H9 (cell line): Measurements from ENCODE around the gene SECISBP2. TPM values are rescaled to one million over a fixed set of nuclear protein-coding genes. Genes with fewer than 3 reads are reported as not detected.

Source experiments
- DNase-seq: peaks from one replicate; pipeline ENCODE4 v3.0.0-alpha.2; 2017
- H2AFZ ChIP-seq: one replicate; pipeline ENCODE4 v1.6.1; 2013; ENCODE audit warnings: mild to moderate bottlenecking, low read length, control low read depth, moderate library complexity
- H2AK5ac ChIP-seq: 2 replicates; pipeline ENCODE4 v1.6.1; 2013; ENCODE audit warnings: low read length, control low read depth, mixed read lengths; ENCODE audit not compliant: insufficient read length
- H2BK120ac ChIP-seq: one replicate; pipeline ENCODE4 v1.6.1; 2013; ENCODE audit warnings: low read depth, mild to moderate bottlenecking, low read length, control low read depth, inconsistent platforms; ENCODE audit not compliant: poor library complexity, severe bottlenecking
- H2BK12ac ChIP-seq: 2 replicates; pipeline ENCODE4 v1.6.1; 2013; ENCODE audit warnings: low read length, control low read depth, mixed read lengths, low read depth; ENCODE audit not compliant: insufficient read length
- H2BK15ac ChIP-seq: 2 replicates; pipeline ENCODE4 v1.6.1; 2013; ENCODE audit warnings: low read depth, low read length, control low read depth
- H2BK20ac ChIP-seq: one replicate; pipeline ENCODE4 v1.6.1; 2013; ENCODE audit warnings: low read depth, mild to moderate bottlenecking, low read length, control low read depth, inconsistent platforms; ENCODE audit not compliant: poor library complexity, severe bottlenecking
- H2BK5ac ChIP-seq: 2 replicates; pipeline ENCODE4 v1.6.1; 2013; ENCODE audit warnings: low read length, control low read depth, mixed read lengths; ENCODE audit not compliant: insufficient read length
- H3K14ac ChIP-seq: 2 replicates; pipeline ENCODE4 v1.6.1; 2013; ENCODE audit warnings: low read length, control low read depth; ENCODE audit not compliant: insufficient read depth
- H3K18ac ChIP-seq: 2 replicates; pipeline ENCODE4 v1.6.1; 2013; ENCODE audit warnings: low read depth, mild to moderate bottlenecking, mixed read lengths, low read length, control low read depth; ENCODE audit not compliant: insufficient read length
- H3K23ac ChIP-seq: 2 replicates; pipeline ENCODE4 v1.6.1; 2013; ENCODE audit warnings: low read length, control low read depth, mixed read lengths, low read depth; ENCODE audit not compliant: insufficient read length
- H3K23me2 ChIP-seq: 2 replicates; pipeline ENCODE4 v1.6.1; 2013; ENCODE audit warnings: low read depth, mild to moderate bottlenecking, mixed read lengths, low read length, control low read depth; ENCODE audit not compliant: insufficient read length, poor library complexity, severe bottlenecking
- H3K27ac ChIP-seq: 2 replicates; pipeline ENCODE4 v1.5.1; 2013; ENCODE audit warnings: low read length, control low read depth, mixed read lengths, low read depth; ENCODE audit not compliant: insufficient read length
- H3K27me3 ChIP-seq: 2 replicates; pipeline ENCODE4 v1.6.1; 2013; ENCODE audit warnings: low read length, control low read depth, inconsistent platforms; ENCODE audit not compliant: insufficient read depth
- H3K4ac ChIP-seq: 2 replicates; pipeline ENCODE4 v1.6.1; 2013; ENCODE audit warnings: low read depth, mild to moderate bottlenecking, control low read depth, inconsistent platforms, low read length, moderate library complexity
- H3K4me1 ChIP-seq: 2 replicates; pipeline ENCODE4 v1.6.1; 2013; ENCODE audit warnings: low read length, control low read depth, inconsistent platforms; ENCODE audit not compliant: insufficient read depth
- H3K4me2 ChIP-seq: 2 replicates; pipeline ENCODE4 v1.6.1; 2013; ENCODE audit warnings: low read length, control low read depth, mixed read lengths; ENCODE audit not compliant: insufficient read length, insufficient read depth
- H3K56ac ChIP-seq: 2 replicates; pipeline ENCODE4 v1.6.1; 2013; ENCODE audit warnings: low read depth, mild to moderate bottlenecking, mixed read lengths, low read length, control low read depth; ENCODE audit not compliant: insufficient read length
- H3K79me1 ChIP-seq: 2 replicates; pipeline ENCODE4 v1.6.1; 2013; ENCODE audit warnings: low read depth, mild to moderate bottlenecking, moderate library complexity, low read length, control low read depth, inconsistent platforms; ENCODE audit not compliant: insufficient read depth, poor library complexity, severe bottlenecking
- H3K79me2 ChIP-seq: 2 replicates; pipeline ENCODE4 v1.6.1; 2013; ENCODE audit warnings: low read length, control low read depth, inconsistent platforms; ENCODE audit not compliant: insufficient read depth
- H3K9ac ChIP-seq: 2 replicates; pipeline ENCODE4 v1.6.1; 2013; ENCODE audit warnings: low read length, control low read depth, mixed read lengths; ENCODE audit not compliant: insufficient read length; ENCODE audit errors: extremely low read depth
- H3K9me3 ChIP-seq: one replicate; pipeline ENCODE4 v1.6.1; 2013; ENCODE audit warnings: low read depth, low read length, inconsistent platforms; ENCODE audit not compliant: control insufficient read depth
- H3T11ph ChIP-seq: one replicate; pipeline ENCODE4 v1.6.1; 2013; ENCODE audit warnings: mild to moderate bottlenecking, low read length, control low read depth, inconsistent platforms
- H4K20me1 ChIP-seq: one replicate; pipeline ENCODE4 v1.6.1; 2013; ENCODE audit not compliant: control insufficient read depth, insufficient read length, insufficient read depth
- H4K5ac ChIP-seq: 2 replicates; pipeline ENCODE4 v1.6.1; 2013; ENCODE audit warnings: low read depth, mild to moderate bottlenecking, mixed read lengths, low read length, control low read depth; ENCODE audit not compliant: insufficient read length
- H4K8ac ChIP-seq: replicated peaks from 2 replicates; pipeline ENCODE4 v1.6.1; 2013; ENCODE audit warnings: low read length, control low read depth, mixed read lengths, low read depth; ENCODE audit not compliant: insufficient read length
- H4K91ac ChIP-seq: 2 replicates; pipeline ENCODE4 v1.6.1; 2013; ENCODE audit warnings: low read depth, mild to moderate bottlenecking, moderate library complexity, mixed read lengths, low read length, control low read depth; ENCODE audit not compliant: insufficient read length
- H3K27ac Mint-ChIP-seq, 3 experiments: 2 replicates in 2 of 3; 3 replicates in 1 of 3; pipeline ENCODE4 v1.8.0; 2020 to 2021; ENCODE audit warnings: mixed read lengths in 3 of 3, mild to moderate bottlenecking in 1 of 3, moderate library complexity in 1 of 3
- H3K27me3 Mint-ChIP-seq: 2 replicates; pipeline ENCODE4 v1.8.0; 2021; ENCODE audit warnings: low read depth, mild to moderate bottlenecking, moderate library complexity, mixed read lengths
- H3K36me3 Mint-ChIP-seq, 3 experiments: 2 replicates in 2 of 3; 3 replicates in 1 of 3; pipeline ENCODE4 v1.8.0; 2020 to 2021; ENCODE audit warnings: low read depth in 3 of 3, mixed read lengths in 3 of 3; ENCODE audit not compliant: insufficient read depth in 1 of 3
- H3K4me1 Mint-ChIP-seq, 2 experiments: 2 replicates each; pipeline ENCODE4 v1.8.0; 2020; ENCODE audit warnings: mixed read lengths in 2 of 2
- H3K4me3 Mint-ChIP-seq, 2 experiments: 2 replicates in 1 of 2; 3 replicates in 1 of 2; pipeline ENCODE4 v1.8.0; 2020 to 2021; ENCODE audit warnings: mild to moderate bottlenecking in 2 of 2, mixed read lengths in 2 of 2, moderate library complexity in 1 of 2
- H3K9me3 Mint-ChIP-seq, 2 experiments: 2 replicates in 1 of 2; 3 replicates in 1 of 2; pipeline ENCODE4 v1.8.0; 2020; ENCODE audit warnings: mild to moderate bottlenecking in 2 of 2, mixed read lengths in 2 of 2, moderate library complexity in 1 of 2
- CTCF ChIP-seq: fragments of 200-600 bp; sonication (generic); conservative IDR thresholded peaks from 3 replicates; pipeline ENCODE4 v1.8.0; 2021; ENCODE audit warnings: antibody characterized with exemption, mild to moderate bottlenecking
- WGBS: extraction: QIAGEN DNeasy Blood & Tissue Kit; methylation state at CpG from one replicate; pipeline ENCODE4 v1.1.7; 2013; ENCODE audit warnings: missing lambda C conversion rate, low lambda C conversion rate, mixed read lengths; ENCODE audit not compliant: insufficient read length; ENCODE audit errors: extremely low coverage; 5-methylcytosine and 5-hydroxymethylcytosine counted together
- microRNA-seq: library from miRNA; unstranded; fragments of <30 nt; microRNA quantifications from one replicate; pipeline ENCODE4, GENCODE V29; 2020; ENCODE audit warnings: borderline microRNAs expressed
- total RNA-seq: library from RNA; stranded (reverse); gene quantifications from 2 replicates; pipeline ENCODE4 v1.2.1, GENCODE V29; 2021

SECISBP2 gene
- total RNA-seq, 1 experiment from 2014 or later: 62.7 TPM

DNA sequence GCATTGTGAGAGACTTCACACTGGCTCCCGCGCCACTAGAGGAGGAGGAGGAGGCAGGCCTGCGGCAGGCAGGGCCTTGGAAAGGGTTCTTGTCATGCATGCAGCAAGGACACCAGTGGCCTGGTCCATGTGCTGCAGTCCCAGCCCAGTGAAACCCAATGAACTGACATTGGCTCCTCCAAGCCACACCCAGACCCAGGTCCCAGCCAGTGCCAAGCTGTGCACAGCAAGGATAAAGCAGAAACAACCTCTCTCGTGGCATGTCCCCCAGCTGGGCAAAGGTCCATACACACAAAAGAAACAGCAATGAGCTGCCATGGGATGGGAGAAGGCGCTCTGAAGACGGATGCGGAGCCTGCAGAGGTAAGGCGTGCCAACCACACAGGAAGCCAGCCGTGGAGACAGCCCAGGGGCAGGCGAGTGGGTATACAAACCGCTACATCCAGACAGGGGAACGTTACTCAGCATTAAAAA, 90.4 kb downstream of the SECISBP2 start:
- H3K4me1 Mint-ChIP-seq: peaks cover 29 to 39% of the 10 kb centered on the region in 2 experiments
- H3K23me2 ChIP-seq: no peaks in the 10 kb centered on the region
- H3T11ph ChIP-seq: no peak overlapping the region
- WGBS: no CpG with 5 or more reads among the region's 12 CpGs
- H4K5ac ChIP-seq: no peak overlapping the region
- no peak overlapping the region for H2AFZ ChIP-seq
- H3K9ac ChIP-seq: no peak overlapping the region
- peak overlapping the region in 1 of 3 experiments; percentile 23; a peak in 1 of 7 replicates for H3K27ac Mint-ChIP-seq
- no peak overlapping the region for H3K23ac ChIP-seq
- H4K91ac ChIP-seq: no peak overlapping the region
- H3K79me2 ChIP-seq: no peaks in the 10 kb centered on the region; the same call in 1 of the 2 replicates
- H3K18ac ChIP-seq: no peak overlapping the region
- no peak overlapping the region for H3K4ac ChIP-seq
- H3K27me3 Mint-ChIP-seq: no peaks in the 10 kb centered on the region; the same call in 1 of the 2 replicates
- H2AK5ac ChIP-seq: no peak overlapping the region
- no peak overlapping the region for H2BK15ac ChIP-seq
- no peak overlapping the region for H3K27ac ChIP-seq
- H3K27me3 ChIP-seq: no peaks in the 10 kb centered on the region
- H2BK12ac ChIP-seq: no peak overlapping the region
- no peak overlapping the region for H2BK120ac ChIP-seq
- TF ChIP-seq CTCF: no peak
- no peak overlapping the region for H2BK5ac ChIP-seq
- H3K9me3 ChIP-seq: no peaks in the 10 kb centered on the region
- no peaks in the 10 kb centered on the region for H4K20me1 ChIP-seq
- no peak overlapping the region for H3K4me2 ChIP-seq
- no peak overlapping the region for H4K8ac ChIP-seq
- no peak overlapping the region for H3K4me3 Mint-ChIP-seq
- H2BK20ac ChIP-seq: no peak overlapping the region
- H3K4me1 ChIP-seq: peaks cover 11% of the 10 kb centered on the region; the same call in 1 of the 2 replicates
- peaks cover 4 to 29% (median 16%) of the 10 kb centered on the region in 3 experiments for H3K36me3 Mint-ChIP-seq
- DNase-seq: no peak
- no peaks in the 10 kb centered on the region; a peak in 2 of 5 replicates for H3K9me3 Mint-ChIP-seq
- no peaks in the 10 kb centered on the region for H3K79me1 ChIP-seq
- no peak overlapping the region for H3K56ac ChIP-seq
- H3K14ac ChIP-seq: no peak overlapping the region; the same call in 1 of the 2 replicates

Small RNAs within 50 kb of the gene (microRNA-seq; reads per million reads assigned to microRNA genes)
- gene MIR3153: not detected

Other genes starting within 250 kb of the SECISBP2 start
- gene SHC3, start 139.7 kb upstream of the SECISBP2 start, total RNA-seq: 1.3 and 1.8 TPM in 2 replicates
- 210 and 211 TPM in 2 replicates for gene CKS2, start 7.3 kb upstream of the SECISBP2 start, total RNA-seq
- 41.8 and 47.2 TPM in 2 replicates for gene SEMA4D, start 179.6 kb downstream of the SECISBP2 start, total RNA-seq